CD4-positive, alpha-beta T cell treated with Interleukin-17A for 1 hour (primary cell): ENCODE results near the gene GNLY.

Experiments
- DNase-seq: peaks from one replicate; pipeline ENCODE4 v3.0.0-alpha.2; 2020

The GNLY gene

GRCh38 chr2:85748039-85748734 is 54.0 kb downstream of the GNLY start:
- DNase-seq = no peak
